Heart left ventricle (tissue), 13 donors: Measurements from ENCODE around the gene CACNA1S.

Source experiments
- POLR2A ChIP-seq, 2 donors: fragments of 450-650 bp; IDR thresholded peaks; one replicate each; pipeline ENCODE4 v1.6.1; 2017; ENCODE audit warnings: antibody characterized with exemption in 2 of 2, mild to moderate bottlenecking in 2 of 2, moderate library complexity in 2 of 2
- TF ChIP-seq, protein P1 (sequence below), 12 donors: fragments of 200-600 bp; sonication (generic) in 4 of 12; IDR thresholded peaks; one replicate each; pipeline versions ENCODE4 v1.5.0 to v1.8.0; 2018 to 2022; ENCODE audit warnings: antibody characterized with exemption in 12 of 12, mild to moderate bottlenecking in 5 of 12
- donor health status: ischemic (EF 13 %, LVEDD 7.1; RV severe dilation, severe dysfunction).
- donor health status: DM: no; HTN: yes; CAD: no.
- donor health status: DM: no; HTN: no; CAD: no.
- donor health status: ischemic (EF 25% LVEDD 6.9; RV normal size, moderate dysfunction).
- donor health status: ischemic (EF 25% LVEDD 5.7; RV mildly dilated, moderate dysfunction).
- donor health status: ischemic (EF 35%, LVEDD 5.7; RV mildly dilated, moderate dysfunction).
- donor health status: nonischemic (EF 11% LVEDD 7.7; RV severe dilation, severe dysfunction).
- donor health status: DM: yes; HTN: yes; CAD: no.
- donor health status: PGD.
- donor health status: ischemic (EF 29% LVEDD 5.4; RV normal size, mild dysfunction).
- donor health status: nonischemic (EF 23%, LVEDD 6.1; RV moderate dilation, normal function).

GRCh38 chr1:201026836-201027235 lies 85.4 kb downstream of the CACNA1S start:
- TF ChIP-seq, protein P1, sequence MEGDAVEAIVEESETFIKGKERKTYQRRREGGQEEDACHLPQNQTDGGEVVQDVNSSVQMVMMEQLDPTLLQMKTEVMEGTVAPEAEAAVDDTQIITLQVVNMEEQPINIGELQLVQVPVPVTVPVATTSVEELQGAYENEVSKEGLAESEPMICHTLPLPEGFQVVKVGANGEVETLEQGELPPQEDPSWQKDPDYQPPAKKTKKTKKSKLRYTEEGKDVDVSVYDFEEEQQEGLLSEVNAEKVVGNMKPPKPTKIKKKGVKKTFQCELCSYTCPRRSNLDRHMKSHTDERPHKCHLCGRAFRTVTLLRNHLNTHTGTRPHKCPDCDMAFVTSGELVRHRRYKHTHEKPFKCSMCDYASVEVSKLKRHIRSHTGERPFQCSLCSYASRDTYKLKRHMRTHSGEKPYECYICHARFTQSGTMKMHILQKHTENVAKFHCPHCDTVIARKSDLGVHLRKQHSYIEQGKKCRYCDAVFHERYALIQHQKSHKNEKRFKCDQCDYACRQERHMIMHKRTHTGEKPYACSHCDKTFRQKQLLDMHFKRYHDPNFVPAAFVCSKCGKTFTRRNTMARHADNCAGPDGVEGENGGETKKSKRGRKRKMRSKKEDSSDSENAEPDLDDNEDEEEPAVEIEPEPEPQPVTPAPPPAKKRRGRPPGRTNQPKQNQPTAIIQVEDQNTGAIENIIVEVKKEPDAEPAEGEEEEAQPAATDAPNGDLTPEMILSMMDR (IDR thresholded peaks at IDR 0.05), result no peak
- no peak for TF ChIP-seq POLR2A (IDR thresholded peaks at IDR 0.05)
